Dendritic cell treated with granulocyte-macrophage colony-stimulating factor and Interleukin-4, amounts not matched to agents 40 ng/mL and 50 ng/mL, for 4 days (primary cell): Measurements from ENCODE around the gene PHYHIPL.

Experiments used
- H3K27ac Mint-ChIP-seq: one replicate; pipeline ENCODE4 v1.8.0; 2022; ENCODE audit warnings: mild to moderate bottlenecking, mixed read lengths
- H3K27me3 Mint-ChIP-seq: one replicate; pipeline ENCODE4 v1.8.0; 2022; ENCODE audit warnings: mild to moderate bottlenecking, mixed read lengths
- H3K36me3 Mint-ChIP-seq: one replicate; pipeline ENCODE4 v1.8.0; 2022; ENCODE audit warnings: low read depth, mixed read lengths
- H3K4me1 Mint-ChIP-seq: one replicate; pipeline ENCODE4 v1.8.0; 2022; ENCODE audit warnings: low read depth, mixed read lengths
- H3K4me3 Mint-ChIP-seq: one replicate; pipeline ENCODE4 v1.8.0; 2022; ENCODE audit warnings: mild to moderate bottlenecking, moderate library complexity, mixed read lengths
- H3K9me3 Mint-ChIP-seq: one replicate; pipeline ENCODE4 v1.8.0; 2022; ENCODE audit warnings: mixed read lengths
- intact Hi-C: fragments of 100-400 bp; cut with micrococcal nuclease; formaldehyde crosslinking; loops from one replicate; pipeline ENCODE4 v1.15.0; 2022

Gene PHYHIPL

GRCh38 chr10:59176241-59177030, at the start of gene PHYHIPL:
TSS of gene PHYHIPL (plus strand) at chr10:59176643. CDS start at chr10:59176854, 211 bp downstream.
- Mint-ChIP-seq H3K4me1 (no peaks in the 10 kb centered on the region), H3K27ac (no peak within 1 kb of the TSS), H3K4me3 (no peak within 1 kb of the TSS), H3K27me3 (peaks cover 28% of the 10 kb centered on the region), H3K9me3 (no peaks in the 10 kb centered on the region), H3K36me3 (no peaks in the 10 kb centered on the region)
- intact Hi-C loops = no loop called here

- H3K4me3 Mint-ChIP-seq = no peak overlapping the region
- H3K27ac Mint-ChIP-seq = no peak overlapping the region
- H3K4me1 Mint-ChIP-seq = no peaks in the 10 kb centered on the region
- intact Hi-C loops = no loop called here
- peaks cover 6% of the 10 kb centered on the region for H3K9me3 Mint-ChIP-seq
- no peaks in the 10 kb centered on the region for H3K27me3 Mint-ChIP-seq
- H3K36me3 Mint-ChIP-seq = no peaks in the 10 kb centered on the region
Observed at GRCh38 chr10:59126991-59127390, 49.5 kb upstream of the PHYHIPL start.

GRCh38 chr10:59127991-59128390, 48.5 kb upstream of the PHYHIPL start:
- Mint-ChIP-seq H3K27ac (no peak overlapping the region), H3K27me3 (no peaks in the 10 kb centered on the region), H3K9me3 (peaks cover 6% of the 10 kb centered on the region), H3K36me3 (no peaks in the 10 kb centered on the region), H3K4me1 (no peaks in the 10 kb centered on the region), H3K4me3 (no peak overlapping the region)
- intact Hi-C loops = no loop called here

- Mint-ChIP-seq H3K36me3 (no peaks in the 10 kb centered on the region), H3K4me3 (no peak overlapping the region), H3K27me3 (no peaks in the 10 kb centered on the region), H3K4me1 (no peaks in the 10 kb centered on the region), H3K27ac (no peak overlapping the region), H3K9me3 (no peaks in the 10 kb centered on the region)
- intact Hi-C loops = no loop called here
Observed at GRCh38 chr10:59129867-59130266, 46.6 kb upstream of the PHYHIPL start.

GRCh38 chr10:59131666-59132065, 44.8 kb upstream of the PHYHIPL start:
- no peaks in the 10 kb centered on the region for H3K27me3 Mint-ChIP-seq
- no peak overlapping the region for H3K27ac Mint-ChIP-seq
- intact Hi-C loops = no loop called here
- H3K4me1 Mint-ChIP-seq = no peaks in the 10 kb centered on the region
- H3K4me3 Mint-ChIP-seq = no peak overlapping the region
- H3K9me3 Mint-ChIP-seq = no peaks in the 10 kb centered on the region
- no peaks in the 10 kb centered on the region for H3K36me3 Mint-ChIP-seq

GRCh38 chr10:59133841-59134593, 42.4 kb upstream of the PHYHIPL start:
- Mint-ChIP-seq H3K4me3 (no peak overlapping the region), H3K9me3 (no peaks in the 10 kb centered on the region), H3K27ac (no peak overlapping the region), H3K4me1 (no peaks in the 10 kb centered on the region), H3K27me3 (no peaks in the 10 kb centered on the region), H3K36me3 (no peaks in the 10 kb centered on the region)
- intact Hi-C loops = no loop called here

GRCh38 chr10:59134785-59135184, 41.7 kb upstream of the PHYHIPL start:
- no peaks in the 10 kb centered on the region for H3K4me1 Mint-ChIP-seq
- H3K36me3 Mint-ChIP-seq = no peaks in the 10 kb centered on the region
- H3K9me3 Mint-ChIP-seq = no peaks in the 10 kb centered on the region
- no peak overlapping the region for H3K4me3 Mint-ChIP-seq
- intact Hi-C loops = no loop called here
- H3K27ac Mint-ChIP-seq = no peak overlapping the region
- H3K27me3 Mint-ChIP-seq = no peaks in the 10 kb centered on the region

- Mint-ChIP-seq H3K36me3 (no peaks in the 10 kb centered on the region), H3K27me3 (no peaks in the 10 kb centered on the region), H3K9me3 (no peaks in the 10 kb centered on the region), H3K4me1 (no peaks in the 10 kb centered on the region), H3K4me3 (no peak overlapping the region), H3K27ac (no peak overlapping the region)
- intact Hi-C loops = no loop called here
Observed at GRCh38 chr10:59135275-59135674, 41.2 kb upstream of the PHYHIPL start.

- Mint-ChIP-seq H3K4me1 (no peaks in the 10 kb centered on the region), H3K27ac (no peak overlapping the region), H3K36me3 (no peaks in the 10 kb centered on the region), H3K27me3 (no peaks in the 10 kb centered on the region), H3K4me3 (no peak overlapping the region), H3K9me3 (no peaks in the 10 kb centered on the region)
- intact Hi-C loops = no loop called here
Observed at GRCh38 chr10:59138052-59138451, 38.4 kb upstream of the PHYHIPL start.

- Mint-ChIP-seq H3K4me1 (no peaks in the 10 kb centered on the region), H3K27me3 (no peaks in the 10 kb centered on the region), H3K4me3 (no peak overlapping the region), H3K9me3 (no peaks in the 10 kb centered on the region), H3K27ac (no peak overlapping the region), H3K36me3 (no peaks in the 10 kb centered on the region)
- intact Hi-C loops = no loop called here
Observed at GRCh38 chr10:59143544-59143943, 32.9 kb upstream of the PHYHIPL start.

GRCh38 chr10:59148701-59149100, 27.7 kb upstream of the PHYHIPL start:
- Mint-ChIP-seq H3K4me1 (no peaks in the 10 kb centered on the region), H3K27me3 (no peaks in the 10 kb centered on the region), H3K27ac (no peak overlapping the region), H3K9me3 (no peaks in the 10 kb centered on the region), H3K36me3 (no peaks in the 10 kb centered on the region), H3K4me3 (no peak overlapping the region)
- intact Hi-C loops = no loop called here

- intact Hi-C loops = no loop called here
- H3K4me1 Mint-ChIP-seq = no peaks in the 10 kb centered on the region
- H3K36me3 Mint-ChIP-seq = no peaks in the 10 kb centered on the region
- H3K27me3 Mint-ChIP-seq = no peaks in the 10 kb centered on the region
- H3K27ac Mint-ChIP-seq = no peak overlapping the region
- no peaks in the 10 kb centered on the region for H3K9me3 Mint-ChIP-seq
- no peak overlapping the region for H3K4me3 Mint-ChIP-seq
Observed at GRCh38 chr10:59155556-59155955, 20.9 kb upstream of the PHYHIPL start.

- Mint-ChIP-seq H3K9me3 (peaks cover 10% of the 10 kb centered on the region), H3K27me3 (no peaks in the 10 kb centered on the region), H3K4me3 (no peak overlapping the region), H3K36me3 (no peaks in the 10 kb centered on the region), H3K4me1 (no peaks in the 10 kb centered on the region), H3K27ac (no peak overlapping the region)
- intact Hi-C loops = no loop called here
Observed at GRCh38 chr10:59167512-59167911, 8.9 kb upstream of the PHYHIPL start.

GRCh38 chr10:59172567-59172966, 3.9 kb upstream of the PHYHIPL start:
- peaks cover 10% of the 10 kb centered on the region for H3K9me3 Mint-ChIP-seq
- no peak overlapping the region for H3K27ac Mint-ChIP-seq
- no peak overlapping the region for H3K4me3 Mint-ChIP-seq
- H3K4me1 Mint-ChIP-seq = no peaks in the 10 kb centered on the region
- H3K36me3 Mint-ChIP-seq = no peaks in the 10 kb centered on the region
- intact Hi-C loops = no loop called here
- peaks cover 25% of the 10 kb centered on the region for H3K27me3 Mint-ChIP-seq
